HG03280 (cell line): ENCODE data around the gene FASN.

Experiments used
- ATAC-seq: cut with Tn5 transposase; IDR thresholded peaks from one replicate; pipeline ENCODE4 v1.9.1; 2021; ENCODE audit warnings: mild to moderate bottlenecking, moderate library complexity; ENCODE audit not compliant: unreplicated experiment

The FASN gene

GRCh38 chr17:82059272-82060000 lies 38.6 kb downstream of the FASN start:
- no peak for ATAC-seq

DNA sequence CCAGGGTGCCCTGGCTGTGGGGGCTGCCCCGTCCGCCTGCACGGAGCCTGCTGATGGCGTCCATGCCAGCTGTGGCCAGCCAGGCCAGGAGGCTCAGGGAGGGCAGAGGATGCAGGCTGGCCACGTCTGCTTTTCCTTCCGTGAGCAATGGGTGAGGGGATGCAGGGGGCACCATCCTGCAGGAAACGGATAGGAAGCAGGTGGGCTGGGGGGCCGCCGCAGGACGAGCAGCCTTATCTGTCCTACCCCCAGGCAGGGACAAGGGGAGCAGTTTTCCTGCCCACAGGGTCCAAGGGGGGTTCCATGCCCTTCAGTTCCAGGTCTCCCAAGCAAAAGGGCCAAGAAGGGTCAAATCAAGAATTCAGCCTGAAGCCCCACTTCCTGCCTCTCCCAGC lies 39.2 kb downstream of the FASN start:
- no peak for ATAC-seq

- ATAC-seq, result no peak
Observed at GRCh38 chr17:82058230-82058854, 39.7 kb downstream of the FASN start.

- no peak for ATAC-seq
Observed at GRCh38 chr17:82056729-82057621, 41.1 kb downstream of the FASN start.

DNA sequence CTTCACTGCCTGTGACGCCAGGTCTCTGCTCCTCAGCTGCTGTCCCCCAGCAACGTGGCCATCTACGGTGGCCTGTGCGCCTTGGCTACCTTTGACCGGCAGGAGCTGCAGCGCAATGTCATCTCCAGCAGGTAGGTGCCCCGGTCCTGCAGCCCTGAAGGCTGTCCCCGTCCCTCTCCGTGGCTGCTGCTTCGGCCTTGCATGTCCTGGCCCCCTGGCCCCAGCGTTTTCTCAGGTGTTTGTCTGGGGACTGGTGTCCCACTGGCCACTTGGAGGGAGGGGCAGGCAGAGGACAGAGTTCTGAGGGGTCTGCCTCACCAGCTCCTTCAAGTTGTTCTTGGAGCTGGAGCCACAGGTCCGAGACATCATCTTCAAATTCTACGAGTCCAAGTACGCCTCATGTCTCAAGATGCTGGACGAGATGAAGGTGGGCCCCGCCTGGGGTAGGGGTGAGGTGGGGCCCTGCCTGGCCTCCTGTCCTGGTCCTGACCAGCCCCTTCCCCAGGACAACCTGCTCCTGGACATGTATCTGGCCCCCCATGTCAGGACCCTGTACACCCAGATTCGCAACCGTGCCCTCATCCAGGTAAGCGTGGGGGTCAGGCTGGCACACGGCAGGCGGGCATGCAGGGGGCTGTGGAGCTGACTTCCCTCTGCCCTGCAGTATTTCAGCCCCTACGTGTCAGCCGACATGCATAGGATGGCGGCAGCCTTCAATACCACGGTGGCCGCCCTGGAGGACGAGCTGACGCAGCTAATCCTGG lies 41.9 kb downstream of the FASN start:
- no peak for ATAC-seq

DNA sequence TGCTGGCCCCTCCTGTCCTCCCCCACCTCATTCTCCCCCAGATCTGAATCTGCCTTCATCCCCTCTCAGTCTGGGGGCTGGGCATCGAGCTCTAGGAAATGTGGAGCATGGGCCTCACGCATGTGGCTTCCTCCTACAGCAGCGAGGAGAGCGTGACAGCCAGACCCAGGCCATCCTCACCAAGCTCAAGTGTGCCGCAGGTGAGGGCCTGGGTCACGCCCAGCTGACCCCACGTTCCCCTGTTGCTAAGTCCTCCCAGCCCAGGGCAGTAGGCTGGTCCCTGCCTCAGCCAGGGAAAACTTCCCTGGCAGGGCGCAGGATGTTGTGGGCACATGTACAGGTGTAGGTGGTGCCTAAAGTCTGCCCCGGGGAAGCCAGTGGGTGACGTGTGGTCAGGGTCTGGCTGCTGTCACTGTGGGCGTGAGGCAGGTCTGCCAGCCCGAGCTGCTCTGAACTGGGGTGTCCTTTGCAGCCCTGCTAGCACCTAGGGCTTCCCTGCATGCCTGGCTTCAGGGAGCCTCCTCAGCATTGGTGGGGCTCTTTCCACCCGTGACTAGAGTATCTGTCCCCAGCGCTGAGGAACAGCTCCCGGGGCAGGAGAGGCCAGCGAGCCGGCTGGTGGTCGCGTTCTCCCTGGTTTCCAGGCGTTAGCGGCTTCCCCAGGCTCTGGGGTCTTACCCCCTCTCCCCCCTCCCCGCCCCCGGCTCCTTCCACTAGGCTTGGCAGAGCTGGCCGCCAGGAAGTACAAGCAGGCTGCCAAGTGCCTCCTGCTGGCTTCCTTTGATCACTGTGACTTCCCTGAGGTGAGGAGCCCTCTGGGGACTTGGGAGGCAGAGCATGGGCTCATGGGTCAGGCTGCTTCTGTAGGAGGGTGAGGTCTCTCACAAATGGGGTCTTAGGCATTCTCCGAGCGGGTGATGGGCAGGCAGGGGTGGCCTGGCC lies 42.7 kb downstream of the FASN start:
- no peak for ATAC-seq

GRCh38 chr17:82054351-82055022 lies 43.5 kb downstream of the FASN start:
- no peak for ATAC-seq

DNA sequence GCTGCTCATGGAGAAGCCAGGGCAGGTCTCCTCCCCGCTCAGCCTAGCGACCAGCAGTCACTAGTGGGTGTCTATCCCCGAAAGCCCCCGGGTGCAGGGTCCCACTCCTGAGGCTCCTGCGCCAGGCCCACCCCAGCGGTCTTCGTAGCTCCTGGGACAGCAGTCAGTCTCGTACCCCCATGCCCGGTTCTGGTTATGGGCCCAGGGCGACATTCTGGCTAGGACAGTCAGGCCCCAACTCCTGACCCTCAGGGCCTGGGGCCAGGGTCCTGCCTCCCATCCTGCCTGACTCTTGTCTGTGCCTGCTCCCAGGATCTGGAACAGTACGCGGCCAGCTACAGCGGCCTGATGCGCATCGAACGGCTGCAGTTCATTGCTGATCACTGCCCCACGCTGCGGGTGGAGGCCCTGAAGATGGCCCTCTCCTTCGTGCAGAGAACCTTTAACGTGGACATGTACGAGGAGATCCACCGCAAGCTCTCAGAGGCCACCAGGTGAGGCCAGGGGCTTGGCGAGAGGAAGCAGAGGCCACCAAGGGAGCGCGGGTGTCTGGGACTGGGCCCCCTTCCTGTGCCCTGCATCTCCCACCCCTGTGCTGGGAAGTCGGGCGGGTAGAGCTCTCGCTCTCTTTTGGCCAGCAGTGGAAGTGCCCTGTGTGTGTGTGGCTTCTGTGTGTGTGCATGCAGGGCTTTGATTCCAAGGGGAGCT lies 44.3 kb downstream of the FASN start:
- ATAC-seq, result no peak

- no peak for ATAC-seq
Observed at GRCh38 chr17:82053130-82053529, 44.9 kb downstream of the FASN start.

DNA sequence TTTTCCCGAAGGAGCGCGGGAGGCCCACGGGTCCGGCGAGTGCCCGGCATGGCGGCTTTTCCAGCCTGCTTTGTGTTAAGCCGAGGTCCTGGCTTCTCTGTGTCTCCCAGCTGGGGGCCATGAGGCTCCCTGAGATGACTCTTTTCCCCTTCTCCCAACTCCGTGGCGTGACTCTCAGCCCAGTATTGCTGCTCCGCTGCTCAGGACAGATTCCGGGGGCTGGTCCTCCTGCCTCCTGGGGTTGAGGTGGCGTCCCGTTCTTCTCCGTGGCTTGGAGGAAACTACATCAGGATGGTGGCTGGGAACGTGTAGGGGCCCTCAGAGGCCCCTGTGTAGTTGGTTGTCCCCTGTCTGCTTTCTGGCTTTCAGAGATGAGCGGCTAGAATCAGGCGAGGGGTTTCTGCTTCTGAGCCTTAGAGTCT lies 45.4 kb downstream of the FASN start:
- ATAC-seq, result no peak

DNA sequence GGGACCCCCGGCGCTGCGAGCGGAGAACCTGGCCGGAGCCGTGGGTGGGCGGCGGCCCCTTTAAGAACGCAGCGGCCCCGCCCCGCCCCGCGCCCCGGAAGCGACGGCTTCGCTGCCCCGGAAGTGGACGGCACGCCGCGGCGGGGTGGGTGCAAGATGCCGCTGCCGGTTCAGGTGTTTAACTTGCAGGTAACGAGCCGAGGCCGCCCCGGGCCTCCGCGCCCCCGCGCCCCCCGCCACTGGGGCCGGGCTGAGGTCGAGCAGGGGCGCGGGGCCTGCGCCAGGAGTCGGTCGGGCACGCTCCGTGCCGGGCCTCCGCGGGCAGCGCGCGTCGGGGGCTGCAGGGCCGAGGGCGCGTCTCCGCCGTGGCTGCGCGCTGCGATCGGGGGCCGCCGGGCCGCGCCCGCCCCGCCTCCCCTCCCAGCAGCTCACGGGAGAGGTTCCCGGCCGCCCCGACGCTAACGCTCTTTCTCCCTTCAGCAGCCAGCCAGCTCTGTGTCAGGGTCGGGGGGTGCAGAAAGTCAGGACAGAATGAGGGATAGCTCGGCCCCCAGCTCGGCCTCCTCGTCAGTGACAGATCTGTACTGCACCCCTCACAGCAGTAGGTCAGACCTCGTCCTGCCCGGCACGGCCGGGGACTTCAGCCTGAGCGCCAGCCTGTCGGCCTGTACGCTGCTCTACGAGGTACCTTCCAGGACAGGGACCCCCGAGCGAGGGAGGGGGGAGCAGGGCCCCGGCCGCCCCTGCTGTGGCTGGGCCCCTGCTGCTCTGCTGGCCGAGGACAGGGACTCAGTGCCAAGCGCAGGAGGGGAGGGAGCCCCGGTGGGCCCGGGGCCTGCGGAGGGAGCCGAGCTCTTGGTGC lies 46.0 kb downstream of the FASN start, which contains the start of the genes GPS1 and RFNG:
GPS1 (plus strand) TSS at position 123 of the 862 bp plus-strand sequence; CDS start at position 157, 34 bp downstream.
RFNG (minus strand) TSS at position 36 of the 862 bp plus-strand sequence. CDS start 45 bp downstream, outside the sequence.
- peak; percentile 65 for ATAC-seq

GRCh38 chr17:82050761-82051641 lies 47.0 kb downstream of the FASN start:
- no peak for ATAC-seq

- ATAC-seq, result no peak
Observed at GRCh38 chr17:82050152-82050760, 47.8 kb downstream of the FASN start.

DNA sequence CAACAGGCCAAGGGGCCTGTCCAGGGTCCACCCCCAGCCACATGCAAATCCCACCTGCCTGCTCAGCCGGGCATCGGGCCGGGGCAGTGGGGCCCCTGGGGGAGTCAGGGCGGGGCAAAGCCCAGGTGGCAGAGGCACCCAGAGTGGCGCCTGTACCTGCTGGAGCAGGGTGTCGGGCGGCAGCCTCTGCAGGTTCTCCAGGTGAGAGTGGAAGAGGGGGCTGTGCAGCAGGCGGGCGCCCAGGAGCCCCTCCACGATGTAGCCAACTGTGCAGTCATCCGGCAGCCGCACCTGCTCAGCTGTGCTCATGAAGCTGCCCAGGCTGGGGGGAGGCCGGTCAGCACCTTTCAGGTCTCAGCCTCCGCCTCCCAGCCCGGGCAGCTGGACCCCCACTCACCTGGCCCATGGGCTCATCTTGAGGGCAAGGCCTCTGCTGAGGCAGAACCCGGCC lies 48.5 kb downstream of the FASN start:
- no peak for ATAC-seq

GRCh38 chr17:82049106-82049505 lies 48.9 kb downstream of the FASN start:
- ATAC-seq, result no peak

DNA sequence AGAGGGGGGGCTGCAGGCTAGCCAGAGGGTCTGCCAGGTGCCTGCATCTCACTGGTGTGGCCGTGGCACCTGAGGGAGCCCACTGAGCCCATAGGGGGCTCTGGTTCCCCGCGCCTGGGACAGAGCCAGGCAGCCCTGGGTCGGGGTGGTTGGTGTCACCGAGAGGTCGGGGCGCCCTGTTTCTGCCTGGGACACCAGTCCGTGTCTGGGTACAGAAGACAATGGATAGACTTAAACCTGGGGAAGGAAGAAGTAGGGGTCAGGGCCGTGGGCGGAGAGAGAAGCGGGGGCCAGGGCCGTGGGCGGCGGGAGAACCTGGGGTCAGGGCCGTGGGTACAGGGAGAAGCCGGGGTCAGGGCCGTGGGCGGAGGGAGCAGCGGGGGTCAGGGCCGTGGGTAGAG lies 49.5 kb downstream of the FASN start:
- ATAC-seq, result no peak
